A549 (cell line): ENCODE measurements around the gene CARMIL3. TPM values are rescaled to one million over a fixed set of nuclear protein-coding genes. Genes with fewer than 3 reads are reported as not detected.

ENCODE experiments used
- ATAC-seq, 2 experiments: fragments of 200-7000 bp in 1 of 2; fragments of >200 bp in 1 of 2; cut with Nextera tagmentation in 1 of 2; cut with Tn5 transposase in 1 of 2; 3 replicates each; pipeline versions ENCODE4 v1.8.0 to v1.9.1; 2018 to 2020; ENCODE audit warnings: mild to moderate bottlenecking in 1 of 2, moderate library complexity in 1 of 2
- CTCF ChIA-PET: fragments of 300-600 bp; sonication (Branson Sonifier 250); formaldehyde crosslinking; extraction: SDS; loops from one replicate; lab custom pipeline; 2021; ENCODE audit warnings: antibody characterized with exemption, inconsistent platforms; lab: Yijun Ruan, JAX
- POLR2A ChIA-PET: fragments of 350-600 bp; formaldehyde crosslinking; extraction: SDS; loops from one replicate; lab custom pipeline; 2021; ENCODE audit warnings: antibody characterized with exemption, inconsistent platforms; lab: Yijun Ruan, JAX
- DNase-seq, 2 experiments: peaks; one replicate each; pipeline versions ENCODE4 v3.0.0 to v3.0.0-alpha.2; 2011 to 2016; ENCODE audit warnings: low read depth in 1 of 2, low spot score in 1 of 2
- FAIRE-seq: peaks from 2 replicates; lab custom pipeline; 2011; peaks lifted over from hg19 to GRCh38; lab: Jason Lieb, UNC
- H3K27ac ChIP-seq, 2 experiments: fragments of >200 bp; sonication (Bioruptor Twin); formaldehyde crosslinking; 3 replicates each; pipeline ENCODE4 v1.5.1; 2016 to 2017
- H3K4me1 ChIP-seq: fragments of >200 bp; sonication (Bioruptor Twin); formaldehyde crosslinking; 3 replicates; pipeline ENCODE4 v1.6.1; 2016
- H3K4me2 ChIP-seq: fragments of >200 bp; sonication (Bioruptor Twin); formaldehyde crosslinking; 3 replicates; pipeline ENCODE4 v1.6.1; 2016
- H3K4me3 ChIP-seq: fragments of >200 bp; sonication (Bioruptor Twin); formaldehyde crosslinking; 3 replicates; pipeline ENCODE4 v1.5.1; 2016
- H3K9me3 ChIP-seq: fragments of >200 bp; sonication (Bioruptor Twin); formaldehyde crosslinking; 3 replicates; pipeline ENCODE4 v1.6.1; 2016
- BHLHE40 ChIP-seq: IDR thresholded peaks from 2 replicates; pipeline ENCODE4 v1.6.1; 2012; ENCODE audit warnings: low read depth, low read length, inconsistent platforms
- CBX2 ChIP-seq: fragments of 200-600 bp; sonication (generic); IDR thresholded peaks from 2 replicates; pipeline ENCODE4 v1.6.1; 2016; ENCODE audit warnings: low read depth, mild to moderate bottlenecking, borderline replicate concordance
- CBX8 ChIP-seq: fragments of 200-600 bp; sonication (generic); IDR thresholded peaks from 2 replicates; pipeline ENCODE4 v1.6.1; 2016
- CHD4 ChIP-seq: fragments of 200-600 bp; sonication (generic); IDR thresholded peaks from 2 replicates; pipeline ENCODE4 v1.6.1; 2016; ENCODE audit warnings: antibody characterized with exemption, mild to moderate bottlenecking, borderline replicate concordance
- ESRRA ChIP-seq: fragments of 150-350 bp; IDR thresholded peaks from 2 replicates; pipeline ENCODE4 v1.6.1; 2014; ENCODE audit warnings: mild to moderate bottlenecking, low read length, borderline replicate concordance
- FOSB ChIP-seq: fragments of 250-450 bp; sonication (Bioruptor Pico); IDR thresholded peaks from 2 replicates; pipeline ENCODE4 v1.5.0; 2020; ENCODE audit warnings: mild to moderate bottlenecking, moderate library complexity
- FOXS1 ChIP-seq: fragments of 250-450 bp; sonication (Bioruptor Pico); IDR thresholded peaks from 2 replicates; pipeline ENCODE4 v1.5.0; 2020; ENCODE audit warnings: mild to moderate bottlenecking, moderate library complexity
- GATA3 ChIP-seq: IDR thresholded peaks from 2 replicates; pipeline ENCODE4 v1.6.1; 2012; ENCODE audit warnings: borderline replicate concordance
- HDAC2 ChIP-seq: fragments of 200-600 bp; sonication (generic); IDR thresholded peaks from 2 replicates; pipeline ENCODE4 v1.6.1; 2016
- HOXB13 ChIP-seq: fragments of 250-450 bp; sonication (Bioruptor Pico); IDR thresholded peaks from 2 replicates; pipeline ENCODE4 v1.5.0; 2020; ENCODE audit warnings: low read depth, mild to moderate bottlenecking, moderate library complexity
- KDM5A ChIP-seq: fragments of 200-600 bp; sonication (generic); IDR thresholded peaks from 2 replicates; pipeline ENCODE4 v1.6.1; 2016; ENCODE audit warnings: antibody characterized with exemption, mild to moderate bottlenecking
- MAFK ChIP-seq: fragments of 450-650 bp; IDR thresholded peaks from 2 replicates; pipeline ENCODE4 v1.6.1; 2014; ENCODE audit not compliant: partially characterized antibody
- MYC ChIP-seq: IDR thresholded peaks from 2 replicates; pipeline ENCODE4 v1.6.1; 2012; ENCODE audit warnings: mild to moderate bottlenecking, inconsistent platforms, low read length, improper control_type of control experiment, borderline replicate concordance
- NFE2L2 ChIP-seq: fragments of 150-350 bp; conservative IDR thresholded peaks from 2 replicates; pipeline ENCODE4 v1.6.1; 2014; ENCODE audit warnings: low read length
- NR3C1 ChIP-seq: fragments of >200 bp; sonication (Bioruptor Twin); formaldehyde crosslinking; IDR thresholded peaks from 3 replicates; pipeline ENCODE4 v1.6.1; 2017
- PHF8 ChIP-seq: fragments of 200-600 bp; sonication (generic); IDR thresholded peaks from 2 replicates; pipeline ENCODE4 v1.6.1; 2016; ENCODE audit warnings: low read depth, mild to moderate bottlenecking, antibody characterized with exemption, moderate library complexity, borderline replicate concordance
- POLR2A ChIP-seq: IDR thresholded peaks from 2 replicates; pipeline ENCODE4 v1.6.1; 2012; ENCODE audit warnings: mild to moderate bottlenecking, low read length
- RAD21 ChIP-seq, 2 experiments: fragments of >200 bp in 1 of 2; sonication (Bioruptor Twin) in 1 of 2; formaldehyde crosslinking in 1 of 2; IDR thresholded peaks in 1 of 2; conservative IDR thresholded peaks in 1 of 2; 2 replicates in 1 of 2; 3 replicates in 1 of 2; pipeline ENCODE4 v1.6.1; 2012 to 2018; ENCODE audit warnings: inconsistent platforms in 1 of 2
- RARB ChIP-seq: fragments of 250-450 bp; sonication (Bioruptor Pico); IDR thresholded peaks from 2 replicates; pipeline ENCODE4 v1.8.0; 2021; ENCODE audit warnings: mild to moderate bottlenecking, moderate library complexity
- RFX5 ChIP-seq: fragments of 450-650 bp; IDR thresholded peaks from 2 replicates; pipeline ENCODE4 v1.7.1; 2014; ENCODE audit warnings: antibody characterized with exemption, mild to moderate bottlenecking, moderate library complexity
- RNF2 ChIP-seq: fragments of 200-600 bp; sonication (generic); IDR thresholded peaks from 2 replicates; pipeline ENCODE4 v1.6.1; 2016; ENCODE audit warnings: low read depth, mild to moderate bottlenecking, antibody characterized with exemption, moderate library complexity, borderline replicate concordance
- SREBF2 ChIP-seq: fragments of 450-650 bp; IDR thresholded peaks from 2 replicates; pipeline ENCODE4 v1.6.1; 2014; ENCODE audit warnings: mild to moderate bottlenecking, moderate library complexity
- ZC3H11A ChIP-seq: fragments of 450-650 bp; IDR thresholded peaks from 2 replicates; pipeline ENCODE4 v1.6.1; 2014; ENCODE audit warnings: antibody characterized with exemption, mild to moderate bottlenecking
- ZNF302 ChIP-seq: fragments of 250-450 bp; sonication (Bioruptor Pico); IDR thresholded peaks from 2 replicates; pipeline ENCODE4 v1.9.0; 2021; ENCODE audit warnings: inconsistent platforms, mild to moderate bottlenecking, moderate library complexity
- WGBS: methylation state at CpG from one replicate; pipeline ENCODE4 v1.1.6; 2017; ENCODE audit errors: missing lambda C conversion rate; 5-methylcytosine and 5-hydroxymethylcytosine counted together
- polyA plus RNA-seq, 4 experiments: library from polyadenylated mRNA; depleted of rRNA in 3 of 4; stranded (reverse); fragments of >200 nt; fragmentation: RNase III in 1 of 4; extraction: RNeasy Plus Mini Kit Qiagen cat#74134 plus additional on column Dnase treatment in 1 of 4; gene quantifications; 2 replicates in 3 of 4; 3 replicates in 1 of 4; pipeline ENCODE4 v1.2.3, GENCODE V29; 2011 to 2017
- TF ChIP-seq, protein P1 (sequence below): fragments of 200-600 bp; sonication (generic); IDR thresholded peaks from 2 replicates; pipeline ENCODE4 v1.6.1; 2016; ENCODE audit warnings: antibody characterized with exemption, mild to moderate bottlenecking, moderate library complexity
- TF ChIP-seq, protein P2 (sequence below): fragments of >200 bp; sonication (Bioruptor Twin); formaldehyde crosslinking; IDR thresholded peaks from 3 replicates; pipeline ENCODE4 v1.6.1; 2016
- TF ChIP-seq, protein P3 (sequence below): IDR thresholded peaks from 2 replicates; pipeline ENCODE4 v1.6.1; 2012
- TF ChIP-seq, protein P4 (sequence below): fragments of >200 bp; sonication (Bioruptor Twin); formaldehyde crosslinking; IDR thresholded peaks from 2 replicates; pipeline ENCODE4 v1.6.1; 2016

Gene CARMIL3
- polyA plus RNA-seq, 2 of the 4 experiments (the other 2 are of a cell fraction) = 0.45 to 0.98 TPM

DNA sequence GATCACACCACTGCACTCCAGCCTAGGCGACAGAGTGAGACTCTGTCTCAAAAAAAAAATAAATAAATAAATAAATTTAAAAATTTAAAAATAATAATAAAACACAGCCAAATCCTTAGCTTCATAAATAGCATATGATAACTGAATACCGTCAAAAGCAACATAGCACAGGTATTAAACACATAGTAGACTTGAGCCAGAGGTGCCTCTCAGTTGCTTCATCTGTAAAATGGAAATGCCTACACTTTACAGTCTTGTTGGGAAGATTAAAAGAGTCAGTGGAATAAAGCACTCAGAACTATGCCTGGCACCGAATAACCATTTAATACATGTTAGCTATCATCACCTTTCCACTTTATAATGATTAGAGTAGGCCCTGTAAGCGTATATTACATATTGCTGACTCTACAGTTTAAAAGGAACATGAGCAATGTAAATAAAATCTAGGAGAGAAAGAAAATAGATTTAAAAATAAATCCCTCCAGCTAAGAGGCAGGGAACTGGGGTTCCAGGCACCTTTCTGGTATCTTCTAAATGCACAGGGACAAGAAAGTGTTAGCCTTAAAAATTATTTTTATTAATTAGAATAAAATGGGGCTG is 55.0 kb downstream of the CARMIL3 start:
- H3K4me1 ChIP-seq = peaks cover 6% of the 10 kb centered on the region; the same call in 1 of the 3 replicates
- WGBS = 77% methylated on average over 4 of the region's 4 CpGs
- H3K4me2 ChIP-seq = no peak overlapping the region
- FAIRE-seq = no peak
- ATAC-seq = no peak
- no peaks in the 10 kb centered on the region for H3K9me3 ChIP-seq
- TF ChIP-seq RARB (no peak), MAFK (peak; percentile 92)
- H3K4me3 ChIP-seq = no peak overlapping the region
- POLR2A ChIA-PET = interaction anchor here (1.1 to 6.1 kb wide), 3 partner anchors 8 to 29 kb away, joined by 3 to 38 read pairs (median 26); partner anchors contain the start of genes DCAF11, NRL, PCK2 and PSME1
- CTCF ChIA-PET = interaction anchor here (1.5 to 13.3 kb wide), 8 partner anchors 11 to 92 kb away, joined by 3 to 244 read pairs (median 24); partner anchors contain the start of genes IRF9, PCK2, PSME2 and RNF31
- no peak overlapping the region for H3K27ac ChIP-seq
- no peak for DNase-seq

DNA sequence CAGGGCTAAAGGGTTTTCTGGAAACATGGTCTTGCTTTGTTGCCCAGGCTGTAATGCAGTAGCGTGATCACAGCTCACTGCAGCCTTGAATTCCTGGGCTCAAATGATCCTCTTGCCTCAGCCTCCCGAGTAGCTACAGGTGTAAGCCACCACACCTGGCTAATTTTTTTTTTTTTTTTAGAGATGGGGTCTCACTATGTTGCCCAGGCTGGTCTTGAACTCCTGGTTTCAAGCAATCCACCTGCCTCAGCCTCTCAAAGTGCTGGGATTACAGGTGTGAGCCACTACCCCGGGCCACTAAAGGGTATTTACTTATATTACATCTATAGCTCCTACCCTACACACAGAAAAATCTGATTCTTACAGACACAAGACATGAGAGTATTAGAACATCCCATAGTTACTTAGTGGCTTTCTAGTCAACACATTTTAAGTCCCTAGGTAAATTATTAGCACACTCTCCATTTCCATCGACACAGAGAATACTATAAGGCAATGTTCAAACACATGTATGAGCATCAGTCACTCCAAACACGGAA is 56.6 kb downstream of the CARMIL3 start:
- no peak for FAIRE-seq
- peak in 1 of 2 experiments; percentile 56; a peak in 4 of 6 replicates for ATAC-seq
- DNase-seq = no peak
- TF ChIP-seq CBX8 (no peak), CBX2 (no peak), HOXB13 (no peak), RNF2 (no peak), BHLHE40 (no peak), KDM5A (no peak), RARB (no peak), SREBF2 (no peak), FOXS1 (CRISPR knock-in tag) (no peak), RFX5 (no peak), FOSB (CRISPR knock-in tag) (no peak)
- TF ChIP-seq, protein P1, sequence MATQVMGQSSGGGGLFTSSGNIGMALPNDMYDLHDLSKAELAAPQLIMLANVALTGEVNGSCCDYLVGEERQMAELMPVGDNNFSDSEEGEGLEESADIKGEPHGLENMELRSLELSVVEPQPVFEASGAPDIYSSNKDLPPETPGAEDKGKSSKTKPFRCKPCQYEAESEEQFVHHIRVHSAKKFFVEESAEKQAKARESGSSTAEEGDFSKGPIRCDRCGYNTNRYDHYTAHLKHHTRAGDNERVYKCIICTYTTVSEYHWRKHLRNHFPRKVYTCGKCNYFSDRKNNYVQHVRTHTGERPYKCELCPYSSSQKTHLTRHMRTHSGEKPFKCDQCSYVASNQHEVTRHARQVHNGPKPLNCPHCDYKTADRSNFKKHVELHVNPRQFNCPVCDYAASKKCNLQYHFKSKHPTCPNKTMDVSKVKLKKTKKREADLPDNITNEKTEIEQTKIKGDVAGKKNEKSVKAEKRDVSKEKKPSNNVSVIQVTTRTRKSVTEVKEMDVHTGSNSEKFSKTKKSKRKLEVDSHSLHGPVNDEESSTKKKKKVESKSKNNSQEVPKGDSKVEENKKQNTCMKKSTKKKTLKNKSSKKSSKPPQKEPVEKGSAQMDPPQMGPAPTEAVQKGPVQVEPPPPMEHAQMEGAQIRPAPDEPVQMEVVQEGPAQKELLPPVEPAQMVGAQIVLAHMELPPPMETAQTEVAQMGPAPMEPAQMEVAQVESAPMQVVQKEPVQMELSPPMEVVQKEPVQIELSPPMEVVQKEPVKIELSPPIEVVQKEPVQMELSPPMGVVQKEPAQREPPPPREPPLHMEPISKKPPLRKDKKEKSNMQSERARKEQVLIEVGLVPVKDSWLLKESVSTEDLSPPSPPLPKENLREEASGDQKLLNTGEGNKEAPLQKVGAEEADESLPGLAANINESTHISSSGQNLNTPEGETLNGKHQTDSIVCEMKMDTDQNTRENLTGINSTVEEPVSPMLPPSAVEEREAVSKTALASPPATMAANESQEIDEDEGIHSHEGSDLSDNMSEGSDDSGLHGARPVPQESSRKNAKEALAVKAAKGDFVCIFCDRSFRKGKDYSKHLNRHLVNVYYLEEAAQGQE = no peak
- TF ChIP-seq, protein P2, sequence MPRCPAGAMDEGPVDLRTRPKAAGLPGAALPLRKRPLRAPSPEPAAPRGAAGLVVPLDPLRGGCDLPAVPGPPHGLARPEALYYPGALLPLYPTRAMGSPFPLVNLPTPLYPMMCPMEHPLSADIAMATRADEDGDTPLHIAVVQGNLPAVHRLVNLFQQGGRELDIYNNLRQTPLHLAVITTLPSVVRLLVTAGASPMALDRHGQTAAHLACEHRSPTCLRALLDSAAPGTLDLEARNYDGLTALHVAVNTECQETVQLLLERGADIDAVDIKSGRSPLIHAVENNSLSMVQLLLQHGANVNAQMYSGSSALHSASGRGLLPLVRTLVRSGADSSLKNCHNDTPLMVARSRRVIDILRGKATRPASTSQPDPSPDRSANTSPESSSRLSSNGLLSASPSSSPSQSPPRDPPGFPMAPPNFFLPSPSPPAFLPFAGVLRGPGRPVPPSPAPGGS = no peak
- CTCF ChIA-PET = interaction anchor here (0.6 to 13.3 kb wide), 40 partner anchors 10 to 381 kb away, joined by 3 to 244 read pairs (median 5); partner anchors contain the start of genes CIDEB, EMC9, IRF9 and PCK2
- H3K27ac ChIP-seq = no peak overlapping the region
- peak overlapping the region; percentile 2; the same call in 1 of the 3 replicates for H3K4me2 ChIP-seq
- H3K4me3 ChIP-seq = no peak overlapping the region
- no peaks in the 10 kb centered on the region for H3K9me3 ChIP-seq
- POLR2A ChIA-PET = interaction anchor here (0.6 to 6.1 kb wide), 7 partner anchors 8 to 50 kb away, joined by 3 to 38 read pairs (median 7); partner anchors contain the start of genes EMC9, PCK2 and PSME1
- WGBS = 17% methylated on average over 5 of the region's 5 CpGs
- H3K4me1 ChIP-seq = peaks cover 9% of the 10 kb centered on the region; the same call in 1 of the 3 replicates

DNA sequence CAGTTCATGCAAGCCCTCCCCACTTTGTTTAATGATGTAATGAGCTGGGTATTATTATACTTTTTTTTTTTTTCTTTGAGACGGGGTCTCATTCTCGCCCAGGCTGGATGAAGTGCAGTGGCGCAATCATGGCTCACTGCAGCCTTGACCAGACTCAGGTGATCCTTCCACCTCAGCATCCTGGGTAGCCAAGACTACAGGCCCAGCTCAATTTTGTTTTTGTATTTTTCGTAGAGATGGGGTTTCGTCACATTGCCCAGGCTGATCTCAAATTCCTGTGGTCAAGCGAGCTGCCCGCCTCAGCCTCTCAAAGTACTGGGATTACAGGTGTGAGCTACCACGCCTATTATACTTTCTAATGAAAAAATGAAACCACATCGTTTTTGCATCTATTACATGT is 58.3 kb downstream of the CARMIL3 start:
- no peak for FAIRE-seq
- CTCF ChIA-PET = interaction anchor here (0.6 to 13.3 kb wide), 18 partner anchors 8 to 181 kb away, joined by 3 to 244 read pairs (median 6); partner anchors contain the start of genes IRF9, PCK2 and RNF31
- H3K4me3 ChIP-seq = no peak overlapping the region
- ATAC-seq = no peak
- TF ChIP-seq RAD21 (conservative IDR thresholded peaks at IDR 0.05 in 1 of 2, IDR thresholded peaks at IDR 0.05 in 1 of 2) (no peak), NFE2L2 (no peak), ESRRA (no peak), CBX2 (no peak), HDAC2 (no peak), RARB (no peak), CHD4 (no peak), POLR2A (no peak), NR3C1 (no peak), ZNF302 (CRISPR knock-in tag) (no peak), FOSB (CRISPR knock-in tag) (no peak), MYC (no peak), KDM5A (no peak), ZC3H11A (no peak), GATA3 (no peak), PHF8 (no peak), RNF2 (no peak)
- TF ChIP-seq, protein P3, sequence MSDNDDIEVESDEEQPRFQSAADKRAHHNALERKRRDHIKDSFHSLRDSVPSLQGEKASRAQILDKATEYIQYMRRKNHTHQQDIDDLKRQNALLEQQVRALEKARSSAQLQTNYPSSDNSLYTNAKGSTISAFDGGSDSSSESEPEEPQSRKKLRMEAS = no peak
- TF ChIP-seq, protein P4, sequence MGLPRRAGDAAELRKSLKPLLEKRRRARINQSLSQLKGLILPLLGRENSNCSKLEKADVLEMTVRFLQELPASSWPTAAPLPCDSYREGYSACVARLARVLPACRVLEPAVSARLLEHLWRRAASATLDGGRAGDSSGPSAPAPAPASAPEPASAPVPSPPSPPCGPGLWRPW = no peak
- TF ChIP-seq, all 56 proteins: peak for 0
- Histone ChIP-seq H3K4me2 (no peak overlapping the region), H3K9me3 (no peaks in the 10 kb centered on the region), H3K27ac (no peak overlapping the region), H3K4me1 (peaks cover 9% of the 10 kb centered on the region; the same call in 1 of the 3 replicates)
- POLR2A ChIA-PET = interaction anchor here (1.9 to 6.1 kb wide), 2 partner anchors 16 to 29 kb away, joined by 6 to 38 read pairs; partner anchors contain the start of gene PCK2
- no peak for DNase-seq
- WGBS = 80% methylated on average over 9 of the region's 9 CpGs
